Measurements from ENCODE around the gene ZNF148.

Gene ZNF148

DNA sequence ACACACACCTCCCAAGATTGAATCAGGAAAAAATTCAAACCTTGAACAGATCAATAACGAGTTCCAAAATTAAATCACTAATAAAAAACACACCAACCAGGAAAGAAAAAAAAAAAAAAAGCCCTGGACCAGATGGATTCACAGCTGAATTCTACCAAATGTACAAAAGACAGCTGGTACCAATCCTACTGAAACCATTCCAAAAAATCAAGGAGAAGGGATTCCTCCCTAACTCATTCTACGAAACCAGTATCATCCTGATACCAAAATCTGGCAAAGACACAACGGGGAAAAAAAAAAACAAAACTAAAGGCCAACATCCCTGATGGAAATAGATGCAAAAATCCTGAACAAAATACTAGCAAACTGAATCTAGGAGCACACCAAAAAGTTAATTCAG is 108.2 kb downstream of the ZNF148 start:
- DNase-seq: no peak

DNA sequence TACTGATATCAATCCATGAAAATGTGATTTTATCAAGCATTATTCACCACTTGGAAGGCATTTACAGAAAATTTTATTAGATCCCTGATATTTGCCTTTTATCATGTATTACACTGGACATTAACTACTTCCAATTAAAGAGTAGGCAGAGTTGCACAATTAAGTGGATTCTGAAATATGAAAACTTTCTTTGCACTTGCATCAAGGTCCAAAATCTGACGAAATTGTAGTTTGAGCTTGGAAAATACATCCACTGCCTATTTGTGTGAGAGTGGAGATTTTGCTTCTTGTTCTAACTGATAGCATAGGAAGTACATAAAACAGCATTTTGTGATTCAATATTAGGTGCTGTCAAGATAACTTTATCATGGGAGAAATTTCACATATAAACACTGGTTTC is 113.0 kb downstream of the ZNF148 start:
- no peak for DNase-seq

DNA sequence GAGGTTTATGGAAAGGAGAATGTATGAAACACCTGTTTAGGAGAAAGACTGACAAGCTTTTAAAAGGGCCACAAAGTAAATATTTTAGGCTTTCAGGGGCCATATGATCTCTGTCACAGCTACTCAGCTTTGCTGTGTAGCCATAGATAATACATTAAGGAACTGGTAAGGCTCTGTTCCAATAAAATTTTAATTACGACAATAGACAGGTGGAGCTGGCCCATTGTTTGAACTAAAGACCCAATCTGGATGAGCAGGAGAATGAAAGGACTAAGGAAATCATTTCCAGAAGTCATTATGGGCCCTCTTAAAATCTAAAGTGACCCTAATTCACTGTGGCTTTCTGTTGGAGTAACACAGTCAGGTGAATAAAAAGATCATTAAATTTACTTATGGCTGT is 114.1 kb downstream of the ZNF148 start:
- peak; percentile 91 for DNase-seq

DNA sequence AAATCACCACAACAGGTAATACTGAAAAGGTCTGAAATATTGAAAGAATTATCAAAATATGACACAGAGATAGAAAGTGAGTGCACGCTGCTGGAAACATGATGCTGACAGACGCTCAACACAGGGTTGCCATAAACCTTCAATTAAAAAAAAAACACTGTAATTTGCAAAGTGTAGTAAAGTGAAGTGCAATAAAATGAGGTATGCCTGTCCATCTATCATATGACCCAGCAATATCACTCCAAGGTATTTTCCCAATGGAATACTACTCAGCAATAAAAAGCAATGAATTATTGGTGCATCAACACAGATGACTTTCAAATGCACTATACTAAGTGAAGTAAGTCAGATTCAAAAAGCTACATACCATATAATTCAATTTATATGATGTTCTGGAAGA is 115.0 kb downstream of the ZNF148 start:
- DNase-seq: no peak

DNA sequence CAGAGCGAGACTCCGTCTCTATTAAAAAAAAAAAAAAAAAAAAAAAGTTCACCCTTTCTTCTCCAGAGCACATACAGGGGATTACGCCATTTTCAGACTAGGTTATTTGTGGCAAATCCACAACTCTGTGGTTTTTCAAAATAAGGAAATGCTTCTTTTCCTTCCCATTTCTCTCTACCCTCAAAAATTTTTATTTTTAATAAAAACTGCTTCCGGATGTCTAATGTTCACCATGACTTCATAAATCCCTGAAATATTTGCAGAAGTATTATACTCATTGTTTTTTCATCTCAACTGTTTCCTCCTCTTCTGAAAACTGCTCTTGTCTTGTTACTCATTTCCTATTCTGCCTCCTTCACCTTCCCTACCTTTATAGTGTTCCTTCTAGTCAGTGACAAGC is 117.6 kb downstream of the ZNF148 start:
- no peak for DNase-seq

DNA sequence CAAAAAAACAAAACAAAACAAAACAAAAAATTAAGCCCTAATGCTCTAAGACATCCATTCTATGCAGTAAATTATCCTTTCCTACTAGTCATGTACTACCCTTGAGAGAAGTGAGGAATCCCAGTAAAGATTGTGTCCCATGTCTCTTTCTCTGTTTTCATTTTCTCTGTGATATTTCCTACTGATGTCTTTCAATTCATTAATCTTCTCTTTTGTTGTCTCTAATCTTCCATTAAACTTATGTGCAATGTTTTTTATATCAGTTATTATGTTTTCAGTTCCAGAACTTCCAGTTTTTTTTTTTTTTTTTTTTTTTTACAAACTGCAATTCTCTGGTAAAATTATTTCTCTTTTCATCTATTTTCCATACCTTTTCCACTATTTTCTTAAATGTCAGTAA is 118.5 kb downstream of the ZNF148 start:
- DNase-seq: no peak

DNA sequence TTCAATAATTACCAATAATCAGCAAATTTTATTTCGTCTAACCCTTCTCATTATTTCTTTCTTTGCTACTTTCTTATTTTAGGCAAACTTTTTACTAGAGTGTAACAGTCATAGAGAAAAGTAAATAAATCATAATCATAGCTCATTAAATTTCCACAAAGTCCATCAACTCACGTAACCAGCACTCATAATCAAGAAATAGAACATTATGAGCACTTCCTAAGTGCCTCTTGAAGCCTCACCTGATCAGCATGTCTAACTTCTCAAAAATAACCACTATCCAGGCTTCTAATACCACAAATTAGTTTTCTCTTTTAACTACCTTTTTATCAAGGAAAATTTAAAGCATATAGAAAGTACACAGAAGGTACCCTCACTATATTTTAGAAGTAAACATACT is 124.2 kb downstream of the ZNF148 start:
- DNase-seq: peak; percentile 11

DNA sequence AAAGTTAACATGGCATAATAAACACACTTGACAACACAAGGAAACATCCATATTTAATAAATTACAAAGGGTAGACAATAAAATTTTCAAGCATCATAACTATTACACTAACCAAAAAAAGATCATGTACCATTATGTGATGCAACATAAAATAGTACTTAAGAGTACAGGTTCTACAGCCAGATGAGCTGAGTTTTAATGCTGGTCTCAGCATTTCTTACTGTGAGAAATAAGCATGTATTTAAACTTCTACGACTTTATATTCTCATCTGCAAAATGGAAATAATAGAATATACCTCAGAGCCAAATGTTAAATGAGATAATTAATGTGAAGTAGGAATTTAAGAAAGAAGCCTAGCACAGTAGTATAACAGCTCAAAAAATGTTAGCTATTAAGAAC is 128.9 kb downstream of the ZNF148 start:
- DNase-seq: no peak

DNA sequence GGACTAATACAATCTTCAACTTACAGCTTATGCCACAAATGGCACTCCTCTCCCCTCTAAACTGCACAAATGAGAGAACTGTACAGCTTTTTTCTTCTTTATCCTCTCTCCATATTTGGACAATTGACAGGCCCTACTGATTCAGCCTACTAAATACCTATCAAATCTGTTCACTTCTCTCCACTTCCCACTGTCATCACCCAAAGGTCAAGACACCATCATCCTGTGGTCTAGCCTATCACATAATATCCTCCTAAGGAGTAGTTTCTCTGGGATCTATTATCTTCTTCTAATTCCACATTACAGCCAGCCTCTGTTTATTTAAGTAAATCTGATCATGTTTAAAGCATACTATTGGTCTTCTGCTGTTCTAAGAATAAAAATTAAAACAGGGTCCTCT is 129.6 kb downstream of the ZNF148 start:
- no peak for DNase-seq

DNA sequence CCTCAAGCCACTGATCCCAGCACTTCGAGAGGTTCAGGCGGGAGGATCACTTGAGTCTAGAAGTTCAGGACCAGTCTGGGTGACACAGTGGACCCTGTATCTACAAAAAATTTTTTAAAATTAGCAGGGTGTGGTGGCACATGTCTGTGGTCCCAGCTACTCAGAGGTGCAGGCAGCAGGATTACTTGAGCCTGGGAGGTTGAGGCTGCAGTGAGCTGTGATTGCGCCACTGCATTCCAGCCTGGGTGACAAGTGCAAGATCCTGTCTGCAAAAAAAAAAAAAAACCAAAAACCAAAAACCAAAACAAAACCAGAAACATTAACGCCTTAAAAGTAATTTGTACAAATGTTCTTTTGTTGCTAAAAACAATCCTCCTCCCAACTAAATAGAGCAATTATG is 134.6 kb downstream of the ZNF148 start:
- no peak for DNase-seq

DNA sequence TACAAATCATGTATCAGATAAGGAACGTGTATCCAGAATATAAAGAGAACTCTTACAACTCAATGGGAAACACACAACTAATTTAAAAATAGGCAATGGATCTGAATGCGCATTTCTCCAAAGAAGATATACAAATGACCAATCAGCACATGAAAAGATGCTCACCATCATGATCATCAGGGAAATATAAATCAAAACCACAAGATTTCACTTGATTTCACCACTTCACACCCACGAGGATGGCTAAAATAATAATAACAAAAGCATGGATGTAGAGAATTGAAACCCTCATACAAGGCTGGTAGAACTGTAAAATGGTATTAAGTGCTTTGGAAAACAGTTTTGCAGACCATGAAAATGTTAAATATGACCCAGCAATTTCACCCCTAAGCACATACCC is 135.9 kb downstream of the ZNF148 start:
- DNase-seq: no peak

DNA sequence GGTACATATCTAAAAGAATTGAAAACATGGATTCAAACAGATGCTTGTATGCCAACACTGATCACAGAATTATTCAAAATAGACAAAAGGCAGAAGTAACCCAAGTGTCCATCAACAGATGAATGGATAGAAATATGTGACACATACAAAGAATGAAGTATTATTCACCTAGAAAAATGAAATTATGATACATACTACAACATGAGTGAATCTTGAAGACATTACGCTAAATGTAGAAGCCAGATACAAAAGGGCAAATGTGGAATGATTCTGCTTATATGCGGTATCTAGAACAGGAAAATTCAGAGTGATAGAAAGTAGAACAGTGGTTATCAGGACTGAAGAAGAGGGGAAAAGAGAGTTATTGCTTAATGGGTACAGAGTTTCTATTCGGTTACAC is 136.4 kb downstream of the ZNF148 start:
- no peak for DNase-seq

DNA sequence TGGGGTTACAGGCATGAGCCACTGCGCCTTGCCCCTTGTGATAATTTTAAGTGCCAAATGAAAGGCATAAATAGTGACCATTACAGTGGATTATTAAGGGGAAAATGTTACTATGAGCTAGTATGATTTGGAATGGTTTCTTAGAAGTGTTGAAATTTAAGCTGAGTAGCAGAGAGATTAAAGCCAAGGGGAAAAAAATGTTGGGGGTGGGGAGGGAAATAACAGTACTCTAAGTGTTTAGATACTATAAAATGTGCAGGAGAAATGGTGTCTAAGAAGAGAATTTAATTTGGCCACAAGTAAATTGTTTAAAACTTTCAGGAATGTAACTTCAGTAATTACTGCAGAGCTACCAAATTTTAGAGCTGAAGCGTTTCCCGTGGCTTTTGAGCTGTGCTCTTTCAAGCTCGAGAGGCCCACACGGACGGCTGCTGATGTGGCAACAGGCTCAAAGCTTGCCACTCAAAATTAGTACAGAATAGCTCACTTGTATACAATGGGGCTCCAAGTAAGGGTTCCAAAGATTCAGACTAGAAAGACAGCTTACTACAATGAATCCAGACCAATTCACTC is 138.7 kb downstream of the ZNF148 start:
- no peak for DNase-seq

DNA sequence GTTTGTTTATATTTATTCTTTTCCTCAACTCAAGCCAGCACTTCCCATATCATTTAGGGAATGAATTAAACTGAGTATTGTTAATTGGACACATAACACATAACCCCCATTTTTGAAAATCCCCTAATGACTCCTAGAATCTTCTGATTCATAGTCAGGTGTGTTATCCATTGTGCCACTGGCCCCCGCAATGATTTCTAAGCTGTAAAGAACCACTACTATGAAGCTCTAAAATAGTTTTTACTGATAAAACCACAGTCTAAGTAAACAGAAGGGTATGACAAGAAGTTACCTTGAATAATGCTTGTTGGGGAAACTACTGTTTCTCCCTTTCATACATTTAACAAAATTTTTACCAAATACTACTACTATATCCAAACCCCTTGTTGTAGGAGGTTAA is 140.3 kb downstream of the ZNF148 start:
- no peak for DNase-seq

DNA sequence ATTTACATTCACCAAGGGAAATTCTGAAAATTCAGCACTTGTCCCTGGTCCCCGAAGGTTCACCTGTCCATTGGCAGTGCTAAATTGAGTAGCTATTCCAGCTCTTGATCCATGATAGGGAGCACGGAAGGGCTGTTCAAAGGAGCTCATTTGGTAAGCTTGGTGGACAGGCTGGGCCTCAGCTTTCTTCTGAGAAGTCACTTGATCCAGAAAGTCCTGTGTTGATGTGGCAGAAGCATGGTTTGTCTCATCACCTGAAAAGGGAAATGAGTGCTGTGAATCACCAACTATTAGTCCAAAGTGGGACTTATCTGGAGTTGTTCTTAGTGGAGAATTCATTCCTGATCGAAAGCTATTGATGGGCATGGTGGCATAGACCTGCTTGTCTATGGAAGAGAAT is 142.7 kb downstream of the ZNF148 start:
- no peak for DNase-seq

DNA sequence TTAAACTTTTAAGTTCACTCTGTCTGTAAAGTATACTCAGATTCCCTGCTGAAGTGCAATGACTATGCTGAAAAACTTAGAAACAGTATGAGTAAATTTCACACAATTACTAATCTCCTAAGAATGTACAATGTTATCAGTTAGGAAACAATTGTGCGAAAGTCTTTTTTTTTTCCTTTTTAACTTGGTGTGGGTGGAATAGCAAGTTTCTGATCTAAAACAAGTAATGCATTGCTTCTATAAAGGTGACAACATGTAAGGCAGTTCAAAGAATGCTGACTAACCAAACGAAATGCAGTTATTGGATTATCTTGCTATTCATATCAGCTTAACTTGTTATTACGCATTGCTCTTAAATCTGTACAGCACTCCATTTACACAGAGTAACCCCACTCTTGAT is 143.2 kb downstream of the ZNF148 start:
- no peak for DNase-seq

DNA sequence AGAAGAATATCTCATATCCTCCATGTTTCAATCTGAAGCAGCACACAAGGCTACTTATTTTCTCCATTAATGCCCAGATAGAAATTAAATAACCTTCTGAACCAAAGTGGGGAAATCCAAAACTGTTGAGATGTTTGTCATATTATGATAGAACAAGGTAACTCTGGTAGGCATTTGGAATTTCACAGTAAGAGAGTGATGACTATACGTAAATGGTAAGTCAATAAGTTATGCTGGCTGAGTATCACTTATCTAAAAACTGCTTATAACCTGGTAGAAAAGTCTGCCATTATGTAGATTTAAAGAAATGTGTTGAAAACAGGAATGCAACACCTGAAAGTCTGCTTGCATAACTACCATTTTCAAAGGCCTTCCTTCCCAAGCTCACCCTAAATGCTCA is 145.4 kb downstream of the ZNF148 start:
- no peak for DNase-seq

DNA sequence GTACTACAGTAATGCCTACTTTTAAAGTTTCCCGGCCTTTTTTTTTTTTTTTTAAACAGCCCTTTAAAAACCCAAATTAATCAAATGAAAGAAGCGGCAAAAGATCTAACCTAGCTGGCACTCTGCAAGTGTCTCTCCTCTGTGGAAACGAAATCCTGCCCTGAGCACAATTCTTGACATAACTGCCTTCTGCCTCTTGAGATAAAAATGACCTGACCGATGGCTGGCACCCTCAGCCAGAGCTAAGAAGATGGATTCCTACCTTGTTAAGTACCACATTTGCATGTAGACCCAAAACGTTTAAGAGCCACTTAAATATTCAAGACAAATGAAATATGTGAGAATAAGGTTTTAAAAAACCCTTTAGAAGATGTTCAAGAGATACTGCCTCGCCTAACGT is 146.0 kb downstream of the ZNF148 start:
- no peak for DNase-seq

DNA sequence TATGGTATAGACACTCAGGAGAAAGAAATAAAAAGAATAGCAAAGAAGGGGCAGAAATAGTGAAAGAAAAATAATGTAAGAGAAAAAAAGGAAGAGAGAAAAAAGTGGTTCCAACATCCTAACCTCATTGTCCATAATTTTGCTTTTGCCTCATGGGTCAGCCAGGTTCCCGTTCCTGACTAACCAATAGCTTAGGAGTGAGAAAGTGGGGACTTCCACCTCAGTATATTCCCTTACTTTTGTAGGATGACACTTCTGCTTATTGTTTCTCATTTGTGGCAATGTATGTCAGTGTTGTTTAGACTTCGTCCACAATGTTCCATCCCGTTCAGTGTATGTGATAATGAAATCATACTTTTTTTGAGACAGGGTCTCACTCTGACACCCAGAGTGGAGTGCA is 153.3 kb downstream of the ZNF148 start:
- no peak for DNase-seq

DNA sequence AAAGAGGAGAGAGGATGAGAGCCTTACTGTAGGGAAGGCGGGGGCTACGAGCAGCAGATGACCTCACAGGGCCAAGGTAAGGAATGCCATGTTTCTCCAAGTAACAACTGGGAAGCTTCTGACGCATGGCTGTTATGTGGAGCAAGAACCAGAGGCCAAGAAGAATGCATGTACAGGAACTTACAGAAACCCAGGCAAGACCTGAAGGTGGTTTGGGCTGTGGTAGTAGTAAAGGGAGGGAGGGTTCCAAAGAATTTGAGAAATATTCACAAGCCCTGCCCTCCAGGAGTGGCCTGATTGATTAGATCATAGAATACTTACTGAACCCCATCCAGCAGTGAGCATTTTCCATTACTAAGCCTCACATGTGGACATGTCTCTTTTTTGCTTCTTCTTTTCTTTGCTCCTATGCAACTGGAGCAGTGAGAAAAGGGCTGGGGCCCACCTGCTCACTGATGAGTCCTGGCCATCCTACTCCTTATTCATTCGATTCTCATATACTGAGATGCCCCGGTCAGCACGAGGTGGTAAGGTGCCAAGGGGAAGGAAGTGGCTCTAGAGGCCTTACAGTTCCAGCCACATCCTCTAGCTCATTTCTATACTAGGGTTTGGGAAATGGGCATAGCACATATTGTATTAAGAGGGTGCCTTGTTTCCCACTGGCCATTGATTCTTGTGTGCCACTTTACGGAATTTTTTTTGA is 154.2 kb downstream of the ZNF148 start:
- DNase-seq: no peak

DNA sequence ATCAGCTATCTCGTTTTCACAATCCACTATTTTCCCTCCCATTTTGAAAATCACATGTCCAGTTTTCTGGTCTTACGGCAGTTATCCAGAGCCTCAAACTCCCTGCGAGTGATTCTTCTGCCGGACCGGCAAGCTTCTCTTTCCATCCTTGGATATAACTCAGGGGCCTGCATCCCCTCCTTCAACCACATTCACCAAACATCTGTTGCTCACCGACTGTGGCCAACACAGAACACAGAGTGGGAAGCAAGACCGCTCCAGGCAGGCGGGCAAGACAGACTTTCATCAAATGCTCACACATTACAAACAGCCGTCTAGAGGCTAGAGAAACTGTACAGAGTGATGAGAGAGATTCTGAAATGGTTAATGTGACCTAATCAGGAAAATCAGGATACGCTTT is 154.9 kb downstream of the ZNF148 start:
- DNase-seq: no peak

DNA sequence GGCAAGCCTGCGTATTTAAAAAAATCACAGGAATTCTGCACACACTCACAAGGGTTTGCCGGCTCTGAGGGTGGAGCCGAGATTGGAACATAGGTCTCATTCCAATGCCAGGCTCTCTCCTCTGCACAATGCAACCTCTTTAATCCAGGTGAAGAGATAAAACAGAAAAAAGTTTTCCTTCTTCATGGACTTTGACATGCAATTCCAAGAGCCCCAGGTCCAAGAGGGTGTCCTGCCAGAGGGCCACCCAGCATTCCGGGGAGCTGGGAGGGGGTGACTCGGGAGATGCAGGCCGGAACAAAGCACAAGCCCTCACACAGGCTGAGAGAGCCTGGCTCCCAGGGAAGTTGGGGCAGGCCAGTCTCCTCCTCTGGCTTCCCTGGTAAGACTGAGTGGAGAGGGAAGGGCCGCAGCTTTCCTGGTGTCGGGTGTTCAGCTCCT is 155.8 kb downstream of the ZNF148 start:
- DNase-seq: no peak

DNA sequence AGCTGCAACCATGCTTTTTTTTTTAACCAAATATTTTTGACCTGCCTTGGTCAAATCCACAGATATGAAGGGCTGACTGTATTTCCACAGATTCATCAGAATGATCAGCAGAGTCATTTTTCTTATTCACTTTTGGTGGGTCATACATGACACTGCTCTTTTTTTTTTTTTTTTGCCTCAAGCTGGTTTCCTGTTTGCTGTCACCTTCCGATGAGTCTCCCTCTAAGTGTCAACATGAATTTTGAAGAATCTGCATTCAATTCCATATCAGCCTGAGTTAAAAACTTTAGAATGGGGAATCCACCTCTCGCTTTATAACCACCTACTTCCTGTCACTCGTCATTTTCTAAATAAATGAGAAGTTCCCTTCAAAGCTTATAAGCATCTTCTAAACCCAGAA is 160.4 kb downstream of the ZNF148 start:
- no peak for DNase-seq

DNA sequence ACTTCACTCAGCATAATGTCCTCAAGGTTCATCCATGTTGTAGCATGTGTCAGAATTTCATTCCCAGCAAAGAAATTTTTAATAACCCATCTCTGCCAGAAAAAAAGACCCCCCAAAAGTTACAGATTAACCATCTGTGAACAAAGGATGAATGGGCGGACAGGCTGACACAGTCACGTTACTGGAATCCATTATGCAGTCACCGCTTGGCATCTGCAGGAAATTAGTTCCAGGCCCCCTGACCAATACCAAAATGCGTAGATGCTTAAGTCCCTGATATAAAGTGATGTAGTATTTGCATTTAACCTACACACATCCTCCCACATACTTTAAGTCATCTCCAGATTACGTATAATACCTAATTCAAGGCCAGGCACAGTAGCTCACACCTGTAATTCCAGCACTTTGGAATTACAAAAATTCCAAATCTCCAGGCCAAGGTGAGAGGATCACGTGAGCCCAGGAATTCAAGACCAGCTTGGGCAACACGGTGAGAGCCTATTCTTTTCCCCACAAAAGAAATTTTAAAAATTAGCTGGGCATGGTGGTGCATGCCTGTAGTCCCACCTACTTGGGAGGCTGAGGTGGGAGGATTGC is 161.1 kb downstream of the ZNF148 start:
- DNase-seq: no peak

DNA sequence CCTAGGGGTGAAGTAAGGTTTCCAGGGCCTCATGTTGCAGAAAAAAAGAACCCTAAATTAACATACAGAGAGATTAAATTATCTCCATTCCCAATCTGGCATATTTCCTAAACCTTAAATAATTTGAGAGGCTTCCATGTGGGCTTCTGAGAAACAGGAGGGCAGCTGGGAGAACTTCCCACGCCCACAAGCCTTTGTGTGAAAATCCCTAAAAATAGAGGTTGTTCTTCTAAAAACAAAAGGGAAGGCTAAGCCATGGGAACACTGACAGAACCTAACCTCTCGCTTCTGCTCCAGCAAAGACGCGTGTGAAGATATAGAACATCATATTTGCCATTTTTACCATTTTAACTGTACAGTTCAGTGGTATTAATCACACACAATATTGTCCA is 161.8 kb downstream of the ZNF148 start:
- no peak for DNase-seq

All from NCI-H1436 treated with DMSO at 0.1 percent for 48 hours (cell line).